ENCODE results near the gene AP2M1. TPM values are rescaled to one million over a fixed set of nuclear protein-coding genes. Genes with fewer than 3 reads are reported as not detected.
A peak's percentile ranks its signal among the peaks of the same experiment; 100 is the strongest.

Gene AP2M1
- total RNA-seq, 3 donors from 2014 or later (not counting 1 experiment from before 2014, with no cell fraction given): 157 to 188 (median 168) TPM

- Histone ChIP-seq H3K36me3 (ENCODE audit: control insufficient read depth, insufficient read depth, low read length) (no peaks in the 10 kb centered on the region), H3K27ac (ENCODE audit: low read length) (no peak overlapping the region), H3K27me3 (ENCODE audit: control insufficient read depth, insufficient read depth, low read length) (no peaks in the 10 kb centered on the region), H3K4me1 (ENCODE audit: control insufficient read depth, insufficient read depth, low read length) (peaks cover 18% of the 10 kb centered on the region), H3K4me3 (ENCODE audit: low read length) (no peak overlapping the region), H3K9me3 (ENCODE audit: control insufficient read depth, insufficient read depth, low read length) (no peaks in the 10 kb centered on the region)
- ATAC-seq: no peak
- Mint-ChIP-seq H3K27me3 (ENCODE audit: low read depth in 2 of 2) (peaks cover 0 to 6% of the 10 kb centered on the region in 2 donors), H3K36me3 (no peaks in the 10 kb centered on the region), H3K4me3 (no peak overlapping the region), H3K27ac (no peak overlapping the region), H3K4me1 (peaks cover 47% of the 10 kb centered on the region in 2 donors), H3K9me3 (no peaks in the 10 kb centered on the region)
- no peak for DNase-seq
- intact Hi-C loops (cut with micrococcal nuclease): loop anchor here (10.0 kb wide), 1 partner anchor 112 kb away; the partner anchor contains the start of genes ALG3 and EEF1AKMT4
- TF ChIP-seq, protein P1, sequence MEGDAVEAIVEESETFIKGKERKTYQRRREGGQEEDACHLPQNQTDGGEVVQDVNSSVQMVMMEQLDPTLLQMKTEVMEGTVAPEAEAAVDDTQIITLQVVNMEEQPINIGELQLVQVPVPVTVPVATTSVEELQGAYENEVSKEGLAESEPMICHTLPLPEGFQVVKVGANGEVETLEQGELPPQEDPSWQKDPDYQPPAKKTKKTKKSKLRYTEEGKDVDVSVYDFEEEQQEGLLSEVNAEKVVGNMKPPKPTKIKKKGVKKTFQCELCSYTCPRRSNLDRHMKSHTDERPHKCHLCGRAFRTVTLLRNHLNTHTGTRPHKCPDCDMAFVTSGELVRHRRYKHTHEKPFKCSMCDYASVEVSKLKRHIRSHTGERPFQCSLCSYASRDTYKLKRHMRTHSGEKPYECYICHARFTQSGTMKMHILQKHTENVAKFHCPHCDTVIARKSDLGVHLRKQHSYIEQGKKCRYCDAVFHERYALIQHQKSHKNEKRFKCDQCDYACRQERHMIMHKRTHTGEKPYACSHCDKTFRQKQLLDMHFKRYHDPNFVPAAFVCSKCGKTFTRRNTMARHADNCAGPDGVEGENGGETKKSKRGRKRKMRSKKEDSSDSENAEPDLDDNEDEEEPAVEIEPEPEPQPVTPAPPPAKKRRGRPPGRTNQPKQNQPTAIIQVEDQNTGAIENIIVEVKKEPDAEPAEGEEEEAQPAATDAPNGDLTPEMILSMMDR (IDR thresholded peaks at IDR 0.05): no peak
- WGBS (ENCODE audit: insufficient coverage): no CpG with 5 or more reads among the region's 4 CpGs
Observed at GRCh38 chr3:184132945-184133344, 41.7 kb upstream of the AP2M1 start.

- no peak for ATAC-seq
- TF ChIP-seq, protein P1 (IDR thresholded peaks at IDR 0.05): no peak
- H3K9me3 Mint-ChIP-seq: no peaks in the 10 kb centered on the region
- under 1% methylated on average over 35 of the region's 37 CpGs for WGBS (ENCODE audit: insufficient coverage)
- Histone ChIP-seq H3K4me3 (ENCODE audit: low read length) (peak overlapping the region; percentile 97), H3K27ac (ENCODE audit: low read length) (peak overlapping the region; percentile 87), H3K9me3 (ENCODE audit: control insufficient read depth, insufficient read depth, low read length) (no peaks in the 10 kb centered on the region), H3K4me1 (ENCODE audit: control insufficient read depth, insufficient read depth, low read length) (peaks cover 18% of the 10 kb centered on the region), H3K27me3 (ENCODE audit: control insufficient read depth, insufficient read depth, low read length) (no peaks in the 10 kb centered on the region), H3K36me3 (ENCODE audit: control insufficient read depth, insufficient read depth, low read length) (no peaks in the 10 kb centered on the region)
- H3K4me1 Mint-ChIP-seq: peaks cover 48 to 49% of the 10 kb centered on the region in 2 donors
- peak; percentile 19 to 61 for DNase-seq
- H3K36me3 Mint-ChIP-seq: no peaks in the 10 kb centered on the region
- peak overlapping the region; percentile 99 for H3K4me3 Mint-ChIP-seq
- peak overlapping the region; percentile 93 for H3K27ac Mint-ChIP-seq
- intact Hi-C loops (cut with micrococcal nuclease): loop anchor here (2.0 to 10.0 kb wide), 2 partner anchors 21 to 111 kb away; partner anchors contain the start of genes ALG3, DVL3 and EEF1AKMT4
- peaks cover 0 to 2% of the 10 kb centered on the region in 2 donors for H3K27me3 Mint-ChIP-seq (ENCODE audit: low read depth in 2 of 2)
Observed at GRCh38 chr3:184133840-184134745, 40.6 kb upstream of the AP2M1 start.

DNA sequence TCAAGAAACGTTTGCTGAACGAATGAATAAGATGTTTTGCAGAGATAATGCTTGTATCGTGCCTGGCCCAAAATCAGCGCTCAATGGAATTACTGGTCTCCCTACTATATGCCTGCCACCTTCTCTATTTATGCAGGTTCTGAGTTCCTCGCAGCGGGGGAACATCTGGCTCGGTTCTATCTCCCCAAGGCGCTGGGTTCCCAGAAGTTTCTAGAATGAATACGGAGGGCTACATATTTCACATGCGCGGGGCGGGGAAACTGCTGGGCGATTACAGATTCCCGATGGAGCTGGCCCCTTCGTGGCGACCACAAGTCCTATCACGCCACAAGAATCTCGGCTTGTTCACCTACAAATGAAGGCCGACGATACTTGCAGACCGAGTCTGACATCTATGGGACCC is 39.9 kb upstream of the AP2M1 start:
- peaks cover 2% of the 10 kb centered on the region for H3K36me3 ChIP-seq (ENCODE audit: control insufficient read depth, insufficient read depth, low read length)
- under 1% methylated on average over 21 of the region's 21 CpGs for WGBS (ENCODE audit: insufficient coverage)
- H3K9me3 ChIP-seq (ENCODE audit: control insufficient read depth, insufficient read depth, low read length): no peaks in the 10 kb centered on the region
- H3K27me3 ChIP-seq (ENCODE audit: control insufficient read depth, insufficient read depth, low read length): no peaks in the 10 kb centered on the region
- peak overlapping the region; percentile 93 for H3K27ac Mint-ChIP-seq
- peak overlapping the region; percentile 87 for H3K27ac ChIP-seq (ENCODE audit: low read length)
- H3K9me3 Mint-ChIP-seq: no peaks in the 10 kb centered on the region
- H3K4me1 Mint-ChIP-seq: peaks cover 48 to 49% of the 10 kb centered on the region in 2 donors
- H3K4me1 ChIP-seq (ENCODE audit: control insufficient read depth, insufficient read depth, low read length): peaks cover 18% of the 10 kb centered on the region
- H3K4me3 ChIP-seq (ENCODE audit: low read length): peak overlapping the region; percentile 97
- ATAC-seq (peak in 2 of 3 donors; percentile 11 to 24), DNase-seq (no peak)
- intact Hi-C loops (cut with micrococcal nuclease): loop anchor here (2.0 to 10.0 kb wide), 2 partner anchors 20 to 110 kb away; partner anchors contain the start of genes ALG3, DVL3 and EEF1AKMT4
- no peaks in the 10 kb centered on the region for H3K27me3 Mint-ChIP-seq (ENCODE audit: low read depth in 2 of 2)
- H3K4me3 Mint-ChIP-seq: peak overlapping the region; percentile 99
- TF ChIP-seq, protein P1 (IDR thresholded peaks at IDR 0.05): no peak
- no peaks in the 10 kb centered on the region for H3K36me3 Mint-ChIP-seq

All from natural killer cell (primary cell).